K562 (cell line): Measurements from ENCODE around the gene CLSTN2. TPM values are rescaled to one million over a fixed set of nuclear protein-coding genes. Genes with fewer than 3 reads are reported as not detected.

Experiments
- ATAC-seq: fragments of 200-7000 bp; cut with Tn5 transposase; 3 replicates; pipeline ENCODE4 v1.9.1; 2020; ENCODE audit warnings: moderate library complexity
- BruUV-seq: library from RNA; stranded (reverse); fragments of 400-500 nt; replicated peaks from 2 replicates; lab custom pipeline; 2021; lab: Mats Ljungman, UMichigan
- CTCF ChIA-PET: fragments of 300-600 bp; formaldehyde crosslinking; extraction: SDS; loops from one replicate; lab custom pipeline; 2021; ENCODE audit warnings: low intra/inter-chr PET ratio; lab: Yijun Ruan, JAX
- POLR2A ChIA-PET: fragments of 300-600, 350-650 bp; sonication (Branson Sonifier 250); formaldehyde crosslinking; extraction: SDS; loops from one replicate; lab custom pipeline; 2021; ENCODE audit warnings: antibody characterized with exemption, inconsistent platforms; lab: Yijun Ruan, JAX
- DNase-seq, 4 experiments: peaks; one replicate each; pipeline versions ENCODE4 v3.0.0 to v3.0.0-alpha.2; 2011 to 2018; ENCODE audit warnings: low spot score in 3 of 4, mixed read lengths in 3 of 4; ENCODE audit errors: extremely low read depth in 1 of 4
- FAIRE-seq: peaks from 2 replicates; lab custom pipeline; 2011; peaks lifted over from hg19 to GRCh38; lab: Jason Lieb, UNC
- H2AFZ ChIP-seq: 2 replicates; pipeline ENCODE4 v1.6.0; 2011; ENCODE audit warnings: low read depth, low read length, control low read depth, inconsistent platforms
- H3K27ac ChIP-seq: fragments of 200-600 bp; 3 replicates; pipeline ENCODE4 v1.8.0; 2011; ENCODE audit warnings: low read depth, mild to moderate bottlenecking, control low read depth, inconsistent platforms, low read length, moderate library complexity, mixed read lengths; ENCODE audit errors: extremely low read depth
- H3K27me3 ChIP-seq, 2 experiments: fragments of 300-600 bp in 1 of 2; 2 replicates in 1 of 2; 3 replicates in 1 of 2; pipeline versions ENCODE4 v1.6.0 to v1.8.0; 2011; ENCODE audit warnings: inconsistent platforms in 2 of 2, low read length in 2 of 2, mild to moderate bottlenecking in 1 of 2, mixed read lengths in 1 of 2, moderate library complexity in 1 of 2; ENCODE audit not compliant: control insufficient read depth in 2 of 2, insufficient read depth in 2 of 2
- H3K36me3 ChIP-seq: fragments of 300-600 bp; 3 replicates; pipeline ENCODE4 v1.8.0; 2011; ENCODE audit warnings: mild to moderate bottlenecking, low read length, inconsistent platforms; ENCODE audit not compliant: control insufficient read depth, insufficient read depth
- H3K4me1 ChIP-seq, 2 experiments: fragments of 200-600 bp in 1 of 2; replicated peaks in 1 of 2; 2 replicates in 1 of 2; 3 replicates in 1 of 2; pipeline versions ENCODE4 v1.5.1 to v1.8.0; 2011; ENCODE audit warnings: inconsistent platforms in 2 of 2, low read length in 2 of 2, mild to moderate bottlenecking in 1 of 2, mixed read lengths in 1 of 2, moderate library complexity in 1 of 2; ENCODE audit not compliant: control insufficient read depth in 2 of 2, insufficient read depth in 2 of 2
- H3K4me2 ChIP-seq: 2 replicates; pipeline ENCODE4 v1.6.1; 2011; ENCODE audit warnings: low read length, control low read depth, inconsistent platforms, mixed read lengths; ENCODE audit not compliant: insufficient read depth
- H3K4me3 ChIP-seq: fragments of 200-600 bp; sonication (generic), shearing (Covaris generic); 2 replicates; pipeline ENCODE4 v1.5.1; 2016; ENCODE audit warnings: control low read depth, inconsistent platforms
- H3K79me2 ChIP-seq: fragments of 200-600 bp; 3 replicates; pipeline ENCODE4 v1.8.0; 2011; ENCODE audit warnings: low read length, inconsistent platforms; ENCODE audit not compliant: control insufficient read depth, insufficient read depth
- H3K9ac ChIP-seq, 2 experiments: 2 replicates each; pipeline versions ENCODE4 v1.6.0 to v1.6.1; 2011; ENCODE audit warnings: low read depth in 2 of 2, low read length in 2 of 2, control low read depth in 1 of 2, inconsistent platforms in 1 of 2, mild to moderate bottlenecking in 1 of 2, mixed read lengths in 1 of 2; ENCODE audit not compliant: insufficient read depth in 1 of 2
- H3K9me1 ChIP-seq: one replicate; pipeline ENCODE4 v1.6.0; 2011; ENCODE audit warnings: inconsistent platforms, mild to moderate bottlenecking, low read length, moderate library complexity; ENCODE audit not compliant: control insufficient read depth, insufficient read depth
- H3K9me3 ChIP-seq: replicated peaks from 2 replicates; pipeline ENCODE4 v1.5.1; 2011; ENCODE audit warnings: low read depth, low read length, inconsistent platforms; ENCODE audit not compliant: control insufficient read depth, insufficient read depth
- H4K20me1 ChIP-seq: replicated peaks from 2 replicates; pipeline ENCODE4 v1.6.1; 2011; ENCODE audit warnings: low read length, inconsistent platforms, mixed read lengths; ENCODE audit not compliant: control insufficient read depth, insufficient read depth
- CCNT2 ChIP-seq: IDR thresholded peaks from 2 replicates; pipeline ENCODE4 v1.6.1; 2011; ENCODE audit warnings: borderline replicate concordance, low read depth, mild to moderate bottlenecking, moderate library complexity, mixed read lengths, low read length; ENCODE audit not compliant: insufficient read length; ENCODE audit errors: extremely low read depth
- CEBPG ChIP-seq, 3 experiments: fragments of 200-800 bp in 1 of 3; sonication (Bioruptor generic) in 1 of 3; sonication (generic) in 1 of 3; formaldehyde crosslinking in 1 of 3; IDR thresholded peaks in 2 of 3; conservative IDR thresholded peaks in 1 of 3; 2 replicates each; pipeline versions ENCODE4 v1.6.1 to v1.8.0; 2016 to 2022; ENCODE audit warnings: missing compliant biosample characterization in 2 of 3, missing genetic modification characterization in 2 of 3, mild to moderate bottlenecking in 1 of 3, missing genetic modification reagents in 1 of 3
- EP300 ChIP-seq: IDR thresholded peaks from 2 replicates; pipeline ENCODE4 v1.6.1; 2012; ENCODE audit warnings: low read length, improper control_type of control experiment
- GMEB1 ChIP-seq: fragments of 250-450 bp; sonication (Bioruptor Pico); IDR thresholded peaks from 2 replicates; pipeline ENCODE4 v1.4.0; 2020; ENCODE audit warnings: mild to moderate bottlenecking
- KDM1A ChIP-seq, 2 experiments: fragments of 450-650 bp; IDR thresholded peaks; 2 replicates each; pipeline ENCODE4 v1.6.1; 2016; ENCODE audit warnings: mild to moderate bottlenecking in 2 of 2
- NFRKB ChIP-seq: fragments of 450-650 bp; IDR thresholded peaks from 2 replicates; pipeline ENCODE4 v1.6.1; 2016; ENCODE audit warnings: low read depth
- NFYB ChIP-seq: IDR thresholded peaks from 2 replicates; pipeline ENCODE4 v1.6.1; 2011; ENCODE audit warnings: mild to moderate bottlenecking, moderate library complexity; ENCODE audit not compliant: insufficient read length; ENCODE audit errors: extremely low read depth
- POLR2AphosphoS2 ChIP-seq: IDR thresholded peaks from 2 replicates; pipeline ENCODE4 v1.6.1; 2012; ENCODE audit warnings: low read length, improper control_type of control experiment
- SP2 ChIP-seq: IDR thresholded peaks from 2 replicates; pipeline ENCODE4 v1.6.1; 2011; ENCODE audit warnings: mild to moderate bottlenecking, low read depth, low read length, moderate library complexity; ENCODE audit not compliant: poor library complexity, severe bottlenecking; ENCODE audit errors: extremely low read depth
- USF1 ChIP-seq: sonication (generic); formaldehyde crosslinking; IDR thresholded peaks from 2 replicates; pipeline ENCODE4 v1.9.0; 2022; ENCODE audit warnings: mild to moderate bottlenecking, missing genetic modification reagents
- ZFP30 ChIP-seq: fragments of 250-450 bp; sonication (Bioruptor Pico); IDR thresholded peaks from 2 replicates; pipeline ENCODE4 v1.8.0; 2022; ENCODE audit warnings: moderate library complexity, mild to moderate bottlenecking, inconsistent platforms, borderline replicate concordance
- ZFPM2 ChIP-seq: fragments of 250-450 bp; sonication (Bioruptor Pico); IDR thresholded peaks from 2 replicates; pipeline ENCODE4 v1.5.1; 2022; ENCODE audit warnings: mild to moderate bottlenecking
- ZNF239 ChIP-seq: fragments of 250-450 bp; sonication (Bioruptor Pico); IDR thresholded peaks from 2 replicates; pipeline ENCODE4 v1.4.0; 2020; ENCODE audit warnings: mild to moderate bottlenecking
- ZNF695 ChIP-seq: fragments of 450-650 bp; formaldehyde crosslinking; IDR thresholded peaks from 2 replicates; pipeline ENCODE4 v1.4.0; 2020; ENCODE audit warnings: mild to moderate bottlenecking, moderate library complexity
- ZNF75A ChIP-seq: fragments of 450-650 bp; formaldehyde crosslinking; IDR thresholded peaks from 2 replicates; pipeline ENCODE4 v1.4.0; 2020; ENCODE audit warnings: mild to moderate bottlenecking
- WGBS: fragments of 100-300 bp; shearing (Covaris generic); methylation state at CpG from one replicate; pipeline ENCODE4 v1.1.6; 2016; ENCODE audit warnings: low coverage, mixed read lengths; ENCODE audit not compliant: insufficient coverage; ENCODE audit errors: missing lambda C conversion rate; 5-methylcytosine and 5-hydroxymethylcytosine counted together
- in situ Hi-C: fragments of 300-500 bp; cut with MboI; formaldehyde crosslinking; loops from 4 replicates; pipeline ENCODE4 v1.15.0; 2018; ENCODE audit warnings: inconsistent platforms, mixed read lengths
- intact Hi-C: fragments of 100-400 bp; cut with micrococcal nuclease; formaldehyde crosslinking; loops from 2 replicates; pipeline ENCODE4 v1.14.2; 2022
- polyA plus RNA-seq, 8 experiments: library from polyadenylated mRNA; depleted of rRNA in 4 of 8; stranded (reverse) in 5 of 8; unstranded in 3 of 8; fragments of >200 nt; fragmentation: Nextera tagmentation in 2 of 8; fragmentation: Illumina TruSeq in 1 of 8; extraction: Ambion mirVana in 2 of 8; extraction: Trizol in 1 of 8; gene quantifications; 2 replicates each; pipeline versions ENCODE4 v1.2.1 to v1.2.3, GENCODE V29; 2011 to 2014; ENCODE audit warnings: inconsistent platforms in 1 of 8, missing spikeins in 1 of 8
- total RNA-seq, 7 experiments: library from RNA; depleted of rRNA in 6 of 7; stranded (reverse); fragments of >200 nt in 6 of 7; fragmentation: Illumina TruSeq in 2 of 7; extraction: Trizol in 2 of 7; gene quantifications; 2 replicates each; pipeline versions ENCODE4 v1.2.1 to v1.2.3, GENCODE V29; 2011 to 2021; ENCODE audit warnings: low replicate concordance in 1 of 7

CLSTN2 gene
- total and polyA plus RNA-seq, 9 of the 15 experiments (the other 6 are each of a cell fraction or from before 2014, with no cell fraction given): 0.02 to 0.04 (median 0.04) TPM; not detected in 6

GRCh38 chr3:140078940-140079339 is 144.0 kb downstream of the CLSTN2 start (continued):
- TF ChIP-seq NFRKB (no peak), ZFPM2 (CRISPR knock-in tag) (no peak)

- Histone ChIP-seq H4K20me1 (no peaks in the 10 kb centered on the region; the same call in 1 of the 2 replicates), H3K79me2 (no peaks in the 10 kb centered on the region), H3K4me1 (no peaks in the 10 kb centered on the region), H3K27ac (no peak overlapping the region), H3K27me3 (no peaks in the 10 kb centered on the region), H3K9me3 (no peaks in the 10 kb centered on the region), H2AFZ (no peak overlapping the region), H3K9ac (no peak overlapping the region), H3K9me1 (no peaks in the 10 kb centered on the region), H3K4me2 (no peak overlapping the region), H3K36me3 (no peaks in the 10 kb centered on the region), H3K4me3 (no peak overlapping the region)
- TF ChIP-seq CCNT2 (no peak), ZFP30 (CRISPR knock-in tag) (no peak), ZNF695 (CRISPR knock-in tag) (no peak), ZNF239 (no peak), EP300 (no peak), ZNF75A (CRISPR knock-in tag) (no peak), SP2 (no peak), KDM1A (IDR thresholded peaks at IDR 0.05) (no peak), USF1 (no peak), NFYB (no peak), CEBPG (CRISPR knock-in tag; IDR thresholded peaks at IDR 0.05) (no peak), CEBPG (tag; conservative IDR thresholded peaks at IDR 0.05 in 1 of 2, IDR thresholded peaks at IDR 0.05 in 1 of 2) (no peak), POLR2AphosphoS2 (no peak), GMEB1 (CRISPR knock-in tag) (no peak)
- ChIA-PET POLR2A (no interaction called here), CTCF (no interaction called here)
- no TSS peak for BruUV-seq
- ATAC-seq (no peak), FAIRE-seq (no peak), DNase-seq (no peak)
- intact Hi-C loops (no loop called here), in situ Hi-C loops (no loop called here)
- WGBS: 0% methylated on average over 1 of the region's 1 CpG
These were observed 146.9 kb downstream of the CLSTN2 start for GRCh38 chr3:140081887-140082286.
